ENCODE data around the gene XRRA1.
"Not testable (repeated sequence)": the region's sequence is repeated elsewhere in the genome, so short reads cannot be mapped to it uniquely, and the experiment has no call there.

Gene XRRA1

GRCh38 chr11:74905326-74905725 is 43.6 kb downstream of the XRRA1 start:
- no peak for DNase-seq (ENCODE audit: insufficient read length, low spot score)
- FAIRE-seq: no peak

GRCh38 chr11:74902342-74902741 is 46.5 kb downstream of the XRRA1 start:
- FAIRE-seq (no peak), DNase-seq (ENCODE audit: insufficient read length, low spot score) (no peak)

GRCh38 chr11:74896311-74896710 is 52.6 kb downstream of the XRRA1 start:
- no peak for DNase-seq (ENCODE audit: insufficient read length, low spot score)
- no peak for FAIRE-seq

- FAIRE-seq (no peak), DNase-seq (ENCODE audit: insufficient read length, low spot score) (no peak)
Measured at GRCh38 chr11:74895340-74896116, 53.4 kb downstream of the XRRA1 start.

GRCh38 chr11:74893015-74893414 is 55.9 kb downstream of the XRRA1 start:
- FAIRE-seq; DNase-seq (ENCODE audit: insufficient read length, low spot score): not testable (repeated sequence)

GRCh38 chr11:74877132-74877531 is 71.8 kb downstream of the XRRA1 start:
- FAIRE-seq: no peak

GRCh38 chr11:74871037-74871436 is 77.9 kb downstream of the XRRA1 start:
- no peak for FAIRE-seq
- DNase-seq (ENCODE audit: insufficient read length, low spot score): no peak

More at GRCh38 chr11:74877132-74877531, 71.8 kb downstream of the XRRA1 start:
- DNase-seq (ENCODE audit: insufficient read length, low spot score): no peak

- DNase-seq (ENCODE audit: insufficient read length, low spot score) (peak; percentile 20), FAIRE-seq (peak; percentile 52)
Measured at GRCh38 chr11:74870485-74870884, 78.4 kb downstream of the XRRA1 start.

GRCh38 chr11:74866557-74866956 is 82.3 kb downstream of the XRRA1 start:
- FAIRE-seq (no peak), DNase-seq (ENCODE audit: insufficient read length, low spot score) (no peak)

GRCh38 chr11:74863410-74863809 is 85.5 kb downstream of the XRRA1 start:
- DNase-seq (ENCODE audit: insufficient read length, low spot score) (no peak), FAIRE-seq (no peak)

- DNase-seq (ENCODE audit: insufficient read length, low spot score): no peak
- FAIRE-seq: no peak
Measured at GRCh38 chr11:74860743-74861142, 88.1 kb downstream of the XRRA1 start.

GRCh38 chr11:74853223-74853622 is 95.7 kb downstream of the XRRA1 start:
- FAIRE-seq (no peak), DNase-seq (ENCODE audit: insufficient read length, low spot score) (no peak)

GRCh38 chr11:74849525-74850391 is 99.1 kb downstream of the XRRA1 start:
- no peak for DNase-seq (ENCODE audit: insufficient read length, low spot score)
- no peak for FAIRE-seq

- FAIRE-seq (no peak), DNase-seq (ENCODE audit: insufficient read length, low spot score) (no peak)
Measured at GRCh38 chr11:74847895-74848294, 101.0 kb downstream of the XRRA1 start.

- DNase-seq (ENCODE audit: insufficient read length, low spot score) (no peak), FAIRE-seq (no peak)
Measured at GRCh38 chr11:74847395-74847794, 101.5 kb downstream of the XRRA1 start.

- no peak for FAIRE-seq
- DNase-seq (ENCODE audit: insufficient read length, low spot score): no peak
Measured at GRCh38 chr11:74846770-74847169, 102.1 kb downstream of the XRRA1 start.

GRCh38 chr11:74845978-74846517 is 102.8 kb downstream of the XRRA1 start:
- DNase-seq (ENCODE audit: insufficient read length, low spot score): no peak
- FAIRE-seq: no peak

GRCh38 chr11:74844865-74845264 is 104.0 kb downstream of the XRRA1 start:
- DNase-seq (ENCODE audit: insufficient read length, low spot score): no peak
- no peak for FAIRE-seq

GRCh38 chr11:74844072-74844471 is 104.8 kb downstream of the XRRA1 start:
- DNase-seq (ENCODE audit: insufficient read length, low spot score) (no peak), FAIRE-seq (no peak)

- DNase-seq (ENCODE audit: insufficient read length, low spot score): no peak
- FAIRE-seq: no peak
Measured at GRCh38 chr11:74842967-74843366, 105.9 kb downstream of the XRRA1 start.

GRCh38 chr11:74840486-74840885 is 108.4 kb downstream of the XRRA1 start:
- FAIRE-seq: no peak

GRCh38 chr11:74839971-74840370 is 108.9 kb downstream of the XRRA1 start:
- FAIRE-seq (no peak), DNase-seq (ENCODE audit: insufficient read length, low spot score) (no peak)

More at GRCh38 chr11:74840486-74840885, 108.4 kb downstream of the XRRA1 start:
- no peak for DNase-seq (ENCODE audit: insufficient read length, low spot score)

Measured in GM19239 (cell line).